K562 (cell line): ENCODE results near the gene OBP2A. TPM values are rescaled to one million over a fixed set of nuclear protein-coding genes. Genes with fewer than 3 reads are reported as not detected.
A peak's percentile ranks its signal among the peaks of the same experiment; 100 is the strongest.

Experiments
- ATAC-seq: fragments of 200-7000 bp; cut with Tn5 transposase; 3 replicates; pipeline ENCODE4 v1.9.1; 2020; ENCODE audit warnings: moderate library complexity
- BruUV-seq: library from RNA; stranded (reverse); fragments of 400-500 nt; replicated peaks from 2 replicates; lab custom pipeline; 2021; lab: Mats Ljungman, UMichigan
- CTCF ChIA-PET: fragments of 300-600 bp; formaldehyde crosslinking; extraction: SDS; loops from one replicate; lab custom pipeline; 2021; ENCODE audit warnings: low intra/inter-chr PET ratio; lab: Yijun Ruan, JAX
- POLR2A ChIA-PET: fragments of 300-600, 350-650 bp; sonication (Branson Sonifier 250); formaldehyde crosslinking; extraction: SDS; loops from one replicate; lab custom pipeline; 2021; ENCODE audit warnings: antibody characterized with exemption, inconsistent platforms; lab: Yijun Ruan, JAX
- DNase-seq, 4 experiments: peaks; one replicate each; pipeline versions ENCODE4 v3.0.0 to v3.0.0-alpha.2; 2011 to 2018; ENCODE audit warnings: low spot score in 3 of 4, mixed read lengths in 3 of 4; ENCODE audit errors: extremely low read depth in 1 of 4
- FAIRE-seq: peaks from 2 replicates; lab custom pipeline; 2011; peaks lifted over from hg19 to GRCh38; lab: Jason Lieb, UNC
- H2AFZ ChIP-seq: 2 replicates; pipeline ENCODE4 v1.6.0; 2011; ENCODE audit warnings: low read depth, low read length, control low read depth, inconsistent platforms
- H3K27ac ChIP-seq: fragments of 200-600 bp; 3 replicates; pipeline ENCODE4 v1.8.0; 2011; ENCODE audit warnings: low read depth, mild to moderate bottlenecking, control low read depth, inconsistent platforms, low read length, moderate library complexity, mixed read lengths; ENCODE audit errors: extremely low read depth
- H3K27me3 ChIP-seq, 2 experiments: fragments of 300-600 bp in 1 of 2; 2 replicates in 1 of 2; 3 replicates in 1 of 2; pipeline versions ENCODE4 v1.6.0 to v1.8.0; 2011; ENCODE audit warnings: inconsistent platforms in 2 of 2, low read length in 2 of 2, mild to moderate bottlenecking in 1 of 2, mixed read lengths in 1 of 2, moderate library complexity in 1 of 2; ENCODE audit not compliant: control insufficient read depth in 2 of 2, insufficient read depth in 2 of 2
- H3K36me3 ChIP-seq: fragments of 300-600 bp; 3 replicates; pipeline ENCODE4 v1.8.0; 2011; ENCODE audit warnings: mild to moderate bottlenecking, low read length, inconsistent platforms; ENCODE audit not compliant: control insufficient read depth, insufficient read depth
- H3K4me1 ChIP-seq, 2 experiments: fragments of 200-600 bp in 1 of 2; replicated peaks in 1 of 2; 2 replicates in 1 of 2; 3 replicates in 1 of 2; pipeline versions ENCODE4 v1.5.1 to v1.8.0; 2011; ENCODE audit warnings: inconsistent platforms in 2 of 2, low read length in 2 of 2, mild to moderate bottlenecking in 1 of 2, mixed read lengths in 1 of 2, moderate library complexity in 1 of 2; ENCODE audit not compliant: control insufficient read depth in 2 of 2, insufficient read depth in 2 of 2
- H3K4me2 ChIP-seq: 2 replicates; pipeline ENCODE4 v1.6.1; 2011; ENCODE audit warnings: low read length, control low read depth, inconsistent platforms, mixed read lengths; ENCODE audit not compliant: insufficient read depth
- H3K4me3 ChIP-seq: fragments of 200-600 bp; sonication (generic), shearing (Covaris generic); 2 replicates; pipeline ENCODE4 v1.5.1; 2016; ENCODE audit warnings: control low read depth, inconsistent platforms
- H3K79me2 ChIP-seq: fragments of 200-600 bp; 3 replicates; pipeline ENCODE4 v1.8.0; 2011; ENCODE audit warnings: low read length, inconsistent platforms; ENCODE audit not compliant: control insufficient read depth, insufficient read depth
- H3K9ac ChIP-seq, 2 experiments: 2 replicates each; pipeline versions ENCODE4 v1.6.0 to v1.6.1; 2011; ENCODE audit warnings: low read depth in 2 of 2, low read length in 2 of 2, control low read depth in 1 of 2, inconsistent platforms in 1 of 2, mild to moderate bottlenecking in 1 of 2, mixed read lengths in 1 of 2; ENCODE audit not compliant: insufficient read depth in 1 of 2
- H3K9me1 ChIP-seq: one replicate; pipeline ENCODE4 v1.6.0; 2011; ENCODE audit warnings: inconsistent platforms, mild to moderate bottlenecking, low read length, moderate library complexity; ENCODE audit not compliant: control insufficient read depth, insufficient read depth
- H3K9me3 ChIP-seq: replicated peaks from 2 replicates; pipeline ENCODE4 v1.5.1; 2011; ENCODE audit warnings: low read depth, low read length, inconsistent platforms; ENCODE audit not compliant: control insufficient read depth, insufficient read depth
- H4K20me1 ChIP-seq: replicated peaks from 2 replicates; pipeline ENCODE4 v1.6.1; 2011; ENCODE audit warnings: low read length, inconsistent platforms, mixed read lengths; ENCODE audit not compliant: control insufficient read depth, insufficient read depth
- ARID1B ChIP-seq: fragments of 450-650 bp; IDR thresholded peaks from 2 replicates; pipeline ENCODE4 v1.6.1; 2016; ENCODE audit warnings: antibody characterized with exemption, mild to moderate bottlenecking, inconsistent platforms
- CBFA2T3 ChIP-seq: fragments of 450-650 bp; IDR thresholded peaks from 2 replicates; pipeline ENCODE4 v1.6.1; 2017
- CTBP1 ChIP-seq: fragments of 450-650 bp; IDR thresholded peaks from 2 replicates; pipeline ENCODE4 v1.6.1; 2016; ENCODE audit warnings: borderline replicate concordance
- DPF2 ChIP-seq: fragments of 450-650 bp; IDR thresholded peaks from 2 replicates; pipeline ENCODE4 v1.6.1; 2016
- FOSL1 ChIP-seq: fragments of 200-800 bp; sonication (Bioruptor generic); conservative IDR thresholded peaks from 2 replicates; pipeline ENCODE4 v1.6.1; 2016; ENCODE audit warnings: missing genetic modification characterization, missing compliant biosample characterization
- MCM5 ChIP-seq: fragments of 450-650 bp; IDR thresholded peaks from 2 replicates; pipeline ENCODE4 v1.6.1; 2016; ENCODE audit warnings: low read depth
- MYNN ChIP-seq, 2 experiments: sonication (generic); formaldehyde crosslinking in 1 of 2; IDR thresholded peaks; 2 replicates each; pipeline versions ENCODE4 v1.5.0 to v1.6.1; 2016 to 2020; ENCODE audit warnings: antibody characterized with exemption in 1 of 2, missing genetic modification reagents in 1 of 2
- RBM17 ChIP-seq: fragments of 200-400 bp; formaldehyde crosslinking; IDR thresholded peaks from 2 replicates; pipeline ENCODE4 v1.6.1; 2017; ENCODE audit warnings: low read depth, mild to moderate bottlenecking, low read length, borderline replicate concordance
- SMARCA4 ChIP-seq: fragments of 450-650 bp; IDR thresholded peaks from 2 replicates; pipeline ENCODE4 v1.6.1; 2016
- ZNF584 ChIP-seq: fragments of 200-800 bp; sonication (Bioruptor generic); IDR thresholded peaks from 2 replicates; pipeline ENCODE4 v1.6.1; 2016; ENCODE audit warnings: low read depth, mild to moderate bottlenecking, missing genetic modification characterization, missing compliant biosample characterization
- ZZZ3 ChIP-seq: fragments of 450-650 bp; IDR thresholded peaks from 2 replicates; pipeline ENCODE4 v1.6.1; 2016; ENCODE audit warnings: antibody characterized with exemption, mild to moderate bottlenecking, moderate library complexity
- WGBS: fragments of 100-300 bp; shearing (Covaris generic); methylation state at CpG from one replicate; pipeline ENCODE4 v1.1.6; 2016; ENCODE audit warnings: low coverage, mixed read lengths; ENCODE audit not compliant: insufficient coverage; ENCODE audit errors: missing lambda C conversion rate; 5-methylcytosine and 5-hydroxymethylcytosine counted together
- in situ Hi-C: fragments of 300-500 bp; cut with MboI; formaldehyde crosslinking; loops from 4 replicates; pipeline ENCODE4 v1.15.0; 2018; ENCODE audit warnings: inconsistent platforms, mixed read lengths
- intact Hi-C: fragments of 100-400 bp; cut with micrococcal nuclease; formaldehyde crosslinking; loops from 2 replicates; pipeline ENCODE4 v1.14.2; 2022
- polyA plus RNA-seq, 8 experiments: library from polyadenylated mRNA; depleted of rRNA in 4 of 8; stranded (reverse) in 5 of 8; unstranded in 3 of 8; fragments of >200 nt; fragmentation: Nextera tagmentation in 2 of 8; fragmentation: Illumina TruSeq in 1 of 8; extraction: Ambion mirVana in 2 of 8; extraction: Trizol in 1 of 8; gene quantifications; 2 replicates each; pipeline versions ENCODE4 v1.2.1 to v1.2.3, GENCODE V29; 2011 to 2014; ENCODE audit warnings: inconsistent platforms in 1 of 8, missing spikeins in 1 of 8
- total RNA-seq, 7 experiments: library from RNA; depleted of rRNA in 6 of 7; stranded (reverse); fragments of >200 nt in 6 of 7; fragmentation: Illumina TruSeq in 2 of 7; extraction: Trizol in 2 of 7; gene quantifications; 2 replicates each; pipeline versions ENCODE4 v1.2.1 to v1.2.3, GENCODE V29; 2011 to 2021; ENCODE audit warnings: low replicate concordance in 1 of 7

OBP2A gene
- total and polyA plus RNA-seq, 9 of the 15 experiments (the other 6 are each of a cell fraction or from before 2014, with no cell fraction given) = not detected

DNA sequence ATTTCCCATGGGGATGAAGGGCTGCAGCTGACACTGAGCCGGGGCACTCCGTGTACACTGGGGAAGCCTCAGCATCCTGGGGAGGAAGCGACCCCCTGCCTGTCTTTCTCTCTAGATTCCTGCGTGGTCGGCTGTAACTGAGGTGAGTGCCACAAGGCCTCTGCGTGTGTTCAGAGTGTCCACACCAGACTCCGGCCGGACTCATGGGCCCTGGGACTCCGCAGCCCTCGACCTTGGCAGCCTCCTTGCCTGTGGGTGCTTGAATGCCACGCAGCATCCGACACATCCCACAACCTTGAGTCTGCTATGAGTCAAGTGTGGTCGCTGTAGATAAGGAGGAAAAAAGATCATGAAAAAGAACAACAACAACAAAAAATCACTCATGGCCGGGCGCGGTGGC is 39.0 kb downstream of the OBP2A start:
- no peaks in the 10 kb centered on the region for H3K79me2 ChIP-seq
- no peak for FAIRE-seq
- no peaks in the 10 kb centered on the region for H3K9me1 ChIP-seq
- no peak overlapping the region for H3K9ac ChIP-seq
- no peak overlapping the region for H2AFZ ChIP-seq
- peaks cover 10 to 47% of the 10 kb centered on the region in 2 experiments; a peak in 2 of 5 replicates for H3K4me1 ChIP-seq
- no peaks in the 10 kb centered on the region for H3K36me3 ChIP-seq
- TF ChIP-seq SMARCA4 = peak; percentile 35; the same call in 1 of the 2 replicates
- 0 out of 2 replicates have a peak, but pooled peaks have one; percentile 30 for TF ChIP-seq CTBP1
- peak; percentile 79 for TF ChIP-seq FOSL1 (tag)
- TF ChIP-seq ZNF584 (CRISPR knock-in tag) = peak; percentile 42; the same call in 1 of the 2 replicates
- no peak for TF ChIP-seq ZZZ3
- TF ChIP-seq MCM5 = no peak
- TF ChIP-seq ARID1B = peak; percentile 58
- no peak for TF ChIP-seq RBM17
- 0 out of 2 replicates have a peak, but pooled peaks have one; percentile 27 for TF ChIP-seq DPF2
- TF ChIP-seq CBFA2T3 = peak; percentile 59
- no peak for TF ChIP-seq MYNN (IDR thresholded peaks at IDR 0.05)
- no peak for TF ChIP-seq MYNN (CRISPR knock-in tag; IDR thresholded peaks at IDR 0.05)
- WGBS = 15% methylated on average over 14 of the region's 16 CpGs
- ChIA-PET CTCF (no interaction called here), POLR2A (interaction anchor here (0.5 to 0.7 kb wide), 2 partner anchors 55 to 408 kb away, joined by 3 to 4 read pairs; no protein-coding TSS in a partner anchor)
- H3K27me3 ChIP-seq = peaks cover 0 to 79% of the 10 kb centered on the region in 2 experiments; a peak in 3 of 5 replicates
- no peaks in the 10 kb centered on the region for H3K9me3 ChIP-seq
- DNase-seq = no peak
- no peak overlapping the region for H3K4me3 ChIP-seq
- in situ Hi-C loops = no loop called here
- intact Hi-C loops = no loop called here
- H3K27ac ChIP-seq = no peak overlapping the region
- H3K4me2 ChIP-seq = no peak overlapping the region
- no peak for ATAC-seq
- 0 out of 2 replicates have a peak, but pooled peaks cover 5% of the 10 kb centered on the region for H4K20me1 ChIP-seq
- no TSS peak for BruUV-seq
